Upper lobe of left lung (tissue), 6 donors: ENCODE measurements around the gene TINCR. TPM values are rescaled to one million over a fixed set of nuclear protein-coding genes. Genes with fewer than 3 reads are reported as not detected.

Experiments
- ATAC-seq, 2 donors: fragments of 200-7000 bp; cut with Tn5 transposase; one replicate each; pipeline ENCODE4 v1.9.1; 2022; ENCODE audit warnings: mild to moderate bottlenecking in 2 of 2, moderate library complexity in 2 of 2; ENCODE audit not compliant: low FRiP score in 2 of 2
- DNase-seq, 2 donors: peaks; one replicate each; pipeline ENCODE4 v3.0.0-alpha.2; 2019 to 2020
- H3K27ac ChIP-seq, 4 donors: fragments of 200-600 bp; sonication (generic); one replicate each; pipeline ENCODE4 v1.5.1; 2016 to 2019
- H3K27me3 ChIP-seq, 4 donors: fragments of 200-600 bp; sonication (generic); one replicate each; pipeline ENCODE4 v1.5.1; 2017 to 2019
- H3K36me3 ChIP-seq, 4 donors: fragments of 200-600 bp; sonication (generic); one replicate each; pipeline ENCODE4 v1.5.1; 2016 to 2019
- H3K4me1 ChIP-seq, 4 donors: fragments of 200-600 bp; sonication (generic); one replicate each; pipeline ENCODE4 v1.5.1; 2018 to 2019
- H3K4me3 ChIP-seq, 4 donors: fragments of 200-600 bp; sonication (generic); one replicate each; pipeline ENCODE4 v1.5.1; 2017 to 2019; ENCODE audit warnings: mild to moderate bottlenecking in 2 of 4, moderate library complexity in 1 of 4
- H3K9me3 ChIP-seq, 4 donors: fragments of 200-600 bp; sonication (generic); one replicate each; pipeline ENCODE4 v1.5.1; 2018 to 2019
- CTCF ChIP-seq, 6 experiments: fragments of 450-650 bp in 4 of 6; fragments of 200-600 bp in 2 of 6; sonication (generic) in 2 of 6; IDR thresholded peaks; one replicate each; pipeline ENCODE4 v1.5.1; 2016 to 2019; ENCODE audit warnings: antibody characterized with exemption in 6 of 6
- EP300 ChIP-seq, 4 donors: sonication (generic); formaldehyde crosslinking; IDR thresholded peaks; one replicate each; pipeline ENCODE4 v1.5.1; 2017; ENCODE audit warnings: antibody characterized with exemption in 4 of 4, control low read depth in 2 of 4
- POLR2A ChIP-seq, 4 donors: fragments of 450-650 bp; IDR thresholded peaks; one replicate each; pipeline ENCODE4 v1.5.1; 2016 to 2017; ENCODE audit warnings: antibody characterized with exemption in 4 of 4, mild to moderate bottlenecking in 2 of 4
- POLR2AphosphoS5 ChIP-seq, 2 donors: sonication (generic); formaldehyde crosslinking; IDR thresholded peaks; one replicate each; pipeline ENCODE4 v1.5.1; 2017; ENCODE audit warnings: antibody characterized with exemption in 2 of 2
- WGBS, 2 donors: methylation state at CpG; one replicate each; pipeline ENCODE4 v1.1.5; 2017 to 2018; 5-methylcytosine and 5-hydroxymethylcytosine counted together
- total RNA-seq, 6 donors: library from RNA; depleted of rRNA in 4 of 6; stranded (reverse); fragments of >200 nt in 4 of 6; gene quantifications; one replicate each; pipeline versions ENCODE4 v1.1.0 to v1.2.1, GENCODE V29; 2016 to 2021
- donor health status: DM: no; HTN: no; CAD: no; lungs with moderate emphysema.
- donor health status: DM: no; HTN: yes; CAD: no; lungs with severe emphysema.

Gene TINCR
- total RNA-seq, 6 donors from 2014 or later, result 3.1 to 12.8 (median 4.3) TPM

DNA sequence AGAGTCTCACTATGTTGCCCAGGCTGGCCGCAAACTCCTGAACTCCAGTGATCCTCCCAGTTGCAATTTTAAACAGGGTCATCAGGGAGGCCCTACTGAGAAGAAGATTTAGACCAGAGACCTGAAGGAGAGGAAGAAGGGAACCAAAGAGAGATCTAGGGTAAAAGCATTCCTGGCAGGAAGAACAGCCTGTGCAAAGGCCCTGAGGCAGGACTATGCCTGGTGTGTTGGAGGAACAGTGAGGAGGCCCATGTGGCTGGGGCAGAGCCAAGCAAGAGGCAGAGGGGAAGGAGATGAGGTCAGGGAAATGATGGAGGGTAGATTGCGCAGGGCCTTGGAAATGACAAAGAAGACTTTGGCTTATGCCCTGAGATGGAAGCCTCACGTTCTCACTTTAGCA lies 34.5 kb downstream of the TINCR start:
- no peak overlapping the region for H3K4me3 ChIP-seq
- peaks cover 8 to 15% (median 12%) of the 10 kb centered on the region in 4 donors for H3K9me3 ChIP-seq
- no peaks in the 10 kb centered on the region for H3K36me3 ChIP-seq
- TF ChIP-seq EP300 (IDR thresholded peaks at IDR 0.05), result no peak
- no peak for TF ChIP-seq CTCF (IDR thresholded peaks at IDR 0.05)
- TF ChIP-seq POLR2A (IDR thresholded peaks at IDR 0.05), result no peak
- TF ChIP-seq POLR2AphosphoS5 (IDR thresholded peaks at IDR 0.05), result no peak
- H3K4me1 ChIP-seq, result peaks cover 0 to 5% (median 0%) of the 10 kb centered on the region in 4 donors
- WGBS, 2 donors, result 94 to 99% methylated on average over 3 of the region's 3 CpGs
- ATAC-seq (no peak), DNase-seq (no peak)
- no peak overlapping the region for H3K27ac ChIP-seq
- H3K27me3 ChIP-seq, result peaks cover 0 to 4% (median 0%) of the 10 kb centered on the region in 4 donors

DNA sequence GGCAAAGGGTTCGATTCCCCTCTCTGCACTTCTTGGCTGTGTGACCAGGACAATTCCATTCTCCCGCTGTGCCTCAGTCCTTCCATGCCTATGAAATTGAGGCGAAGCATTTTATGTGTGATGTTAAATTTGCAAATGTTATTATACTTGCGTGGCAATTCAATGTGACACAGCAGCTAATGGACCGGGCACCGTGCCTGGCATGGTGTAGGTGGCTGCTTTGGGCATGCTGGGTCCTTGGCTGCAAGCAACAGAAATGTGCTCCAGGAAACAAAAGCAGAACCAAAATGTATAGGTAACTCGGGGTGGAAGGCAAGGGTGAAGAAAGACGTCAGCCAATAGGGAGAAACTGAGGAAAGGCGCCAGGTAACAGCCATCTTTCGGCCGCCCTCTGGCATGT lies 37.1 kb downstream of the TINCR start:
- no peak for ATAC-seq
- Histone ChIP-seq H3K4me1 (no peaks in the 10 kb centered on the region), H3K36me3 (no peaks in the 10 kb centered on the region), H3K27ac (no peak overlapping the region), H3K27me3 (no peaks in the 10 kb centered on the region), H3K4me3 (no peak overlapping the region), H3K9me3 (peaks cover 8 to 15% (median 12%) of the 10 kb centered on the region in 4 donors)
- WGBS, 2 donors, result 82 to 87% methylated on average over 11 of the region's 11 CpGs
- no peak for DNase-seq
- no peak for TF ChIP-seq POLR2AphosphoS5 (IDR thresholded peaks at IDR 0.05)

DNA sequence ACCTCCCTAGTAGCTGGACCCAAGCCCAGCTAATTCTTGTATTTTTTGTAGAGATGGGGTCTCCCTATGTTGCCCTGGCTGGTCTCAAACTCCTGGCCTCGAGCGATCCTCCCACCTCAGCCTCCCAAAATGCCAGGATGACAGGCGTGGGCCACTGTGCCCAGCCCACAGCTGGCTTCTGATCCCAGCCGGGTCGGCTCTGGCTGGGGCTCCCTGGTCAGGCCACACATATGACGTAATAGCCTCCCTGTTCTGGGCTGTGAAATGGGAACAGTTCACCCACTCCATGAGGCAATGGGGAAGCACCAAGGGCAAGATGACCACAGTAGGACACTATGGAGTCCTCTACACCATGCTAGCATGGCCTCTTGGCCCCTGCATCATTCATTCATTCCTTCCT lies 41.1 kb downstream of the TINCR start:
- Histone ChIP-seq H3K36me3 (no peaks in the 10 kb centered on the region), H3K4me1 (no peaks in the 10 kb centered on the region), H3K9me3 (no peaks in the 10 kb centered on the region), H3K4me3 (no peak overlapping the region), H3K27ac (no peak overlapping the region), H3K27me3 (no peaks in the 10 kb centered on the region)
- 83 to 92% methylated on average over 6 of the region's 6 CpGs for WGBS, 2 donors
- DNase-seq (no peak), ATAC-seq (no peak)
- no peak for TF ChIP-seq CTCF (IDR thresholded peaks at IDR 0.05)
- TF ChIP-seq POLR2A (IDR thresholded peaks at IDR 0.05), result no peak
- no peak for TF ChIP-seq POLR2AphosphoS5 (IDR thresholded peaks at IDR 0.05)
- no peak for TF ChIP-seq EP300 (IDR thresholded peaks at IDR 0.05)

GRCh38 chr19:5524081-5524480 lies 43.7 kb downstream of the TINCR start:
- H3K9me3 ChIP-seq, result peaks cover 0 to 3% (median 0%) of the 10 kb centered on the region in 4 donors
- H3K4me3 ChIP-seq, result no peak overlapping the region
- H3K4me1 ChIP-seq, result no peaks in the 10 kb centered on the region
- 63 to 65% methylated on average over 5 to 6 of the region's 6 CpGs for WGBS, 2 donors
- H3K36me3 ChIP-seq, result no peaks in the 10 kb centered on the region
- no peak for DNase-seq
- H3K27me3 ChIP-seq, result no peaks in the 10 kb centered on the region
- no peak for TF ChIP-seq CTCF (IDR thresholded peaks at IDR 0.05)
- TF ChIP-seq POLR2AphosphoS5 (IDR thresholded peaks at IDR 0.05), result no peak
- TF ChIP-seq POLR2A (IDR thresholded peaks at IDR 0.05), result no peak
- TF ChIP-seq EP300 (IDR thresholded peaks at IDR 0.05), result no peak
- no peak for ATAC-seq
- no peak overlapping the region for H3K27ac ChIP-seq

DNA sequence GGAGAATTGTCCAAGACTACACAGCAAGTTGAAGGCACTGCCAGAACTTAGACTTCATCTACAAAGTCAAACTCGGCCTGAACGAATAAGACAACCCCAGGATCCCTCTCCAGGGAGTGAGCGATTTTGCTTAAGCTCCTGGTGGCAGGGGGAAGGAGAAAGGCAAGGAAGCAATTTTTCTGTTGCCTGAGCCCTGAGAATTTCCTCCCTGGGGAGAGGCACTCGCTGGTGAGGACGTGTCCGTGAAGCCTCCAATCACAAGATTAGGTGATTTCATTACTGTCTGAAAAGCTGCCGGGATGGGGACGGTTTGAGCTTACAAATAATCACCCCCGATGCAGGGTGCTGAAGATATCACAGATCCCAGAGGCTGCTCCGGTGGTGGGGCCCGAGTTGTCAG lies 45.6 kb downstream of the TINCR start:
- no peak for DNase-seq
- Histone ChIP-seq H3K4me1 (no peaks in the 10 kb centered on the region), H3K4me3 (no peak overlapping the region), H3K36me3 (no peaks in the 10 kb centered on the region), H3K27ac (no peak overlapping the region), H3K9me3 (peaks cover 0 to 3% (median 0%) of the 10 kb centered on the region in 4 donors), H3K27me3 (no peaks in the 10 kb centered on the region)
- WGBS, 2 donors, result 54 to 61% methylated on average over 10 to 11 of the region's 11 CpGs
- no peak for TF ChIP-seq CTCF (IDR thresholded peaks at IDR 0.05)
- TF ChIP-seq POLR2A (IDR thresholded peaks at IDR 0.05), result no peak
- TF ChIP-seq POLR2AphosphoS5 (IDR thresholded peaks at IDR 0.05), result no peak
- TF ChIP-seq EP300 (IDR thresholded peaks at IDR 0.05), result no peak
- ATAC-seq, result no peak
